ENCODE measurements around the gene OR52N2.

DNA sequence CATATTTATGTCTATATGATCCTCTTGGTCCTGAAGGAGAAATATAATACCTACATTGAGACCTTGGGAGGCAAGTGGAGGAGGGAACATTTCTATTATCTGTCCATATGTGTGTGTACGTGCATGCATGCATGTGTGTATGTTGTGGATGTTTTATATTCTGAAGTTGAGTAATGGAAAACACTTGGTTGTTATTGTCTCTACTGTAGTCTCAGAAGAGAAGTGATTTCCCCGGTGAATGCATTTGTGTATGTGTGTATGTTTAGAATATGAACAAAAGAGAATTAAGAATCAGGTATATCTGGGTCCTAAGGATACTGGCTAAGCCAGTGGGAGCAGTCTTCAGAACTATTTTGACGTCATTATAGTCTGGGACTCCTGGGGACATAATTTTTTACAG, 17.6 kb upstream of the OR52N2 start, which contains the start of gene OR52N1:
- TF ChIP-seq ZNF70 (CRISPR knock-in tag; IDR thresholded peaks at IDR 0.05) (no peak), OSR1 (CRISPR knock-in tag; IDR thresholded peaks at IDR 0.05) (no peak), ZFP3 (CRISPR knock-in tag; IDR thresholded peaks at IDR 0.05) (no peak), TCF4 (CRISPR knock-in tag; IDR thresholded peaks at IDR 0.05; ENCODE audit: borderline replicate concordance) (no peak), ZC3H10 (CRISPR knock-in tag; IDR thresholded peaks at IDR 0.05) (no peak), ESRRG (CRISPR knock-in tag; IDR thresholded peaks at IDR 0.05) (no peak)
- TF ChIP-seq, protein P1, sequence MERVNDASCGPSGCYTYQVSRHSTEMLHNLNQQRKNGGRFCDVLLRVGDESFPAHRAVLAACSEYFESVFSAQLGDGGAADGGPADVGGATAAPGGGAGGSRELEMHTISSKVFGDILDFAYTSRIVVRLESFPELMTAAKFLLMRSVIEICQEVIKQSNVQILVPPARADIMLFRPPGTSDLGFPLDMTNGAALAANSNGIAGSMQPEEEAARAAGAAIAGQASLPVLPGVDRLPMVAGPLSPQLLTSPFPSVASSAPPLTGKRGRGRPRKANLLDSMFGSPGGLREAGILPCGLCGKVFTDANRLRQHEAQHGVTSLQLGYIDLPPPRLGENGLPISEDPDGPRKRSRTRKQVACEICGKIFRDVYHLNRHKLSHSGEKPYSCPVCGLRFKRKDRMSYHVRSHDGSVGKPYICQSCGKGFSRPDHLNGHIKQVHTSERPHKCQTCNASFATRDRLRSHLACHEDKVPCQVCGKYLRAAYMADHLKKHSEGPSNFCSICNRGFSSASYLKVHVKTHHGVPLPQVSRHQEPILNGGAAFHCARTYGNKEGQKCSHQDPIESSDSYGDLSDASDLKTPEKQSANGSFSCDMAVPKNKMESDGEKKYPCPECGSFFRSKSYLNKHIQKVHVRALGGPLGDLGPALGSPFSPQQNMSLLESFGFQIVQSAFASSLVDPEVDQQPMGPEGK (CRISPR knock-in tag; IDR thresholded peaks at IDR 0.05; ENCODE audit: borderline replicate concordance), result no peak
- TF ChIP-seq, protein P2, sequence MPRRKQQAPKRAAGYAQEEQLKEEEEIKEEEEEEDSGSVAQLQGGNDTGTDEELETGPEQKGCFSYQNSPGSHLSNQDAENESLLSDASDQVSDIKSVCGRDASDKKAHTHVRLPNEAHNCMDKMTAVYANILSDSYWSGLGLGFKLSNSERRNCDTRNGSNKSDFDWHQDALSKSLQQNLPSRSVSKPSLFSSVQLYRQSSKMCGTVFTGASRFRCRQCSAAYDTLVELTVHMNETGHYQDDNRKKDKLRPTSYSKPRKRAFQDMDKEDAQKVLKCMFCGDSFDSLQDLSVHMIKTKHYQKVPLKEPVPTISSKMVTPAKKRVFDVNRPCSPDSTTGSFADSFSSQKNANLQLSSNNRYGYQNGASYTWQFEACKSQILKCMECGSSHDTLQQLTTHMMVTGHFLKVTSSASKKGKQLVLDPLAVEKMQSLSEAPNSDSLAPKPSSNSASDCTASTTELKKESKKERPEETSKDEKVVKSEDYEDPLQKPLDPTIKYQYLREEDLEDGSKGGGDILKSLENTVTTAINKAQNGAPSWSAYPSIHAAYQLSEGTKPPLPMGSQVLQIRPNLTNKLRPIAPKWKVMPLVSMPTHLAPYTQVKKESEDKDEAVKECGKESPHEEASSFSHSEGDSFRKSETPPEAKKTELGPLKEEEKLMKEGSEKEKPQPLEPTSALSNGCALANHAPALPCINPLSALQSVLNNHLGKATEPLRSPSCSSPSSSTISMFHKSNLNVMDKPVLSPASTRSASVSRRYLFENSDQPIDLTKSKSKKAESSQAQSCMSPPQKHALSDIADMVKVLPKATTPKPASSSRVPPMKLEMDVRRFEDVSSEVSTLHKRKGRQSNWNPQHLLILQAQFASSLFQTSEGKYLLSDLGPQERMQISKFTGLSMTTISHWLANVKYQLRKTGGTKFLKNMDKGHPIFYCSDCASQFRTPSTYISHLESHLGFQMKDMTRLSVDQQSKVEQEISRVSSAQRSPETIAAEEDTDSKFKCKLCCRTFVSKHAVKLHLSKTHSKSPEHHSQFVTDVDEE (CRISPR knock-in tag; IDR thresholded peaks at IDR 0.05), result no peak

All from SK-N-SH treated with all-trans-retinoic acid at 6 μM for 48 hours (cell line).